SK-N-SH (cell line): ENCODE results near the gene ARMC8. TPM values are rescaled to one million over a fixed set of nuclear protein-coding genes. Genes with fewer than 3 reads are reported as not detected.

Experiments used
- CTCF ChIA-PET: fragments of 300-600, 350-600 bp; formaldehyde crosslinking; extraction: SDS; loops from one replicate; lab custom pipeline; 2021; lab: Yijun Ruan, JAX
- POLR2A ChIA-PET: fragments of 350-600 bp; sonication (Branson Sonifier 250); formaldehyde crosslinking; extraction: SDS; loops from one replicate; lab custom pipeline; 2020; ENCODE audit warnings: antibody characterized with exemption, inconsistent platforms; lab: Yijun Ruan, JAX
- DNase-seq: peaks from one replicate; pipeline ENCODE4 v3.0.0; 2012
- H2AFZ ChIP-seq: fragments of 200-600 bp; sonication (generic); 2 replicates; pipeline ENCODE4 v1.8.1; 2016; ENCODE audit warnings: antibody characterized with exemption, mild to moderate bottlenecking, low read depth
- H3F3A ChIP-seq: fragments of 200-600 bp; sonication (generic); replicated peaks from 2 replicates; pipeline ENCODE3; 2016; ENCODE audit warnings: antibody characterized with exemption, mild to moderate bottlenecking; ENCODE audit not compliant: insufficient read depth
- H3K27ac ChIP-seq, 2 experiments: fragments of 200-500 bp in 1 of 2; fragments of 200-600 bp in 1 of 2; sonication (Bioruptor generic) in 1 of 2; sonication (generic), shearing (Covaris generic) in 1 of 2; 2 replicates each; pipeline versions ENCODE4 v1.5.1 to v1.6.1; 2014 to 2016; ENCODE audit warnings: low read depth in 2 of 2, inconsistent platforms in 1 of 2, low read length in 1 of 2, mild to moderate bottlenecking in 1 of 2, mixed read lengths in 1 of 2
- H3K27me3 ChIP-seq: fragments of 200-600 bp; sonication (generic), shearing (Covaris generic); 2 replicates; pipeline ENCODE4 v1.6.1; 2016; ENCODE audit warnings: mixed run types; ENCODE audit not compliant: insufficient read depth
- H3K36me3 ChIP-seq, 2 experiments: fragments of 200-500 bp in 1 of 2; fragments of 200-600 bp in 1 of 2; sonication (Bioruptor generic) in 1 of 2; sonication (generic) in 1 of 2; replicated peaks in 1 of 2; 2 replicates each; pipeline versions ENCODE3 to v1.5.1; 2014 to 2016; ENCODE audit warnings: low read length in 1 of 2, mild to moderate bottlenecking in 1 of 2; ENCODE audit not compliant: insufficient read depth in 2 of 2, control insufficient read depth in 1 of 2
- H3K4me1 ChIP-seq, 2 experiments: fragments of 200-500 bp in 1 of 2; fragments of 200-600 bp in 1 of 2; sonication (Bioruptor generic) in 1 of 2; sonication (generic), shearing (Covaris generic) in 1 of 2; 2 replicates each; pipeline versions ENCODE4 v1.5.1 to v1.6.1; 2014 to 2016; ENCODE audit warnings: low read depth in 1 of 2, low read length in 1 of 2, mixed run types in 1 of 2; ENCODE audit not compliant: insufficient read depth in 2 of 2, control insufficient read depth in 1 of 2
- H3K4me2 ChIP-seq: fragments of 200-600 bp; sonication (generic), shearing (Covaris generic); 2 replicates; pipeline ENCODE4 v1.6.1; 2017; ENCODE audit warnings: mixed run types
- H3K4me3 ChIP-seq, 2 experiments: fragments of 200-500 bp in 1 of 2; fragments of 200-600 bp in 1 of 2; sonication (Bioruptor generic) in 1 of 2; sonication (generic), shearing (Covaris generic) in 1 of 2; 2 replicates each; pipeline versions ENCODE4 v1.5.1 to v1.8.1; 2014 to 2016; ENCODE audit warnings: low read depth in 2 of 2, inconsistent platforms in 1 of 2, low read length in 1 of 2, mild to moderate bottlenecking in 1 of 2, mixed read lengths in 1 of 2, moderate library complexity in 1 of 2
- H3K79me2 ChIP-seq: fragments of 200-600 bp; sonication (generic); 2 replicates; pipeline ENCODE4 v1.8.1; 2017; ENCODE audit warnings: mild to moderate bottlenecking; ENCODE audit not compliant: insufficient read depth
- H3K9ac ChIP-seq: fragments of 200-600 bp; sonication (generic); 2 replicates; pipeline ENCODE4 v1.6.1; 2017; ENCODE audit warnings: mixed run types
- H3K9me2 ChIP-seq: fragments of 200-600 bp; sonication (generic); 2 replicates; pipeline ENCODE4 v1.6.1; 2017; ENCODE audit warnings: mixed run types
- H3K9me3 ChIP-seq: fragments of 200-600 bp; sonication (generic); 2 replicates; pipeline ENCODE4 v1.6.1; 2017; ENCODE audit warnings: mixed run types, mild to moderate bottlenecking, moderate library complexity
- H4K20me1 ChIP-seq: fragments of 200-600 bp; sonication (generic); 2 replicates; pipeline ENCODE4 v1.6.1; 2017; ENCODE audit warnings: mild to moderate bottlenecking, mixed run types; ENCODE audit not compliant: insufficient read depth
- CHD2 ChIP-seq: fragments of 150-350 bp; IDR thresholded peaks from 2 replicates; pipeline ENCODE4 v1.6.1; 2018; ENCODE audit warnings: low read length; ENCODE audit not compliant: partially characterized antibody
- ELF1 ChIP-seq: IDR thresholded peaks from 2 replicates; pipeline ENCODE4 v1.4.0; 2012
- FOXJ3 ChIP-seq: sonication (generic); formaldehyde crosslinking; IDR thresholded peaks from 2 replicates; pipeline ENCODE4 v1.5.1; 2020; ENCODE audit warnings: mild to moderate bottlenecking, missing genetic modification reagents
- MXI1 ChIP-seq: IDR thresholded peaks from 2 replicates; pipeline ENCODE4 v1.6.1; 2012; ENCODE audit warnings: mild to moderate bottlenecking, low read depth, low read length, improper control_type of control experiment
- NFIC ChIP-seq: IDR thresholded peaks from 2 replicates; pipeline ENCODE4 v1.4.0; 2012; ENCODE audit warnings: borderline replicate concordance
- RCOR1 ChIP-seq: fragments of 150-350 bp; IDR thresholded peaks from 2 replicates; pipeline ENCODE4 v1.6.1; 2017; ENCODE audit warnings: antibody characterized with exemption, low read length
- SMC3 ChIP-seq: IDR thresholded peaks from 2 replicates; pipeline ENCODE4 v1.6.1; 2012; ENCODE audit warnings: low read depth, low read length, improper control_type of control experiment
- TAF1 ChIP-seq: IDR thresholded peaks from 2 replicates; pipeline ENCODE4 v1.6.1; 2012; ENCODE audit warnings: low read depth, mild to moderate bottlenecking, low read length, moderate library complexity, borderline replicate concordance
- TCF12 ChIP-seq: IDR thresholded peaks from 2 replicates; pipeline ENCODE4 v1.4.0; 2012
- TEAD4 ChIP-seq: IDR thresholded peaks from 2 replicates; pipeline ENCODE4 v1.4.0; 2012; ENCODE audit warnings: mild to moderate bottlenecking, borderline replicate concordance; ENCODE audit not compliant: insufficient read depth
- YY1 ChIP-seq: IDR thresholded peaks from 2 replicates; pipeline ENCODE4 v1.4.0; 2012; ENCODE audit warnings: low read depth, mild to moderate bottlenecking
- WGBS: methylation state at CpG from one replicate; pipeline ENCODE4 v1.1.6; 2017; ENCODE audit warnings: low lambda C conversion rate; 5-methylcytosine and 5-hydroxymethylcytosine counted together
- polyA plus RNA-seq, 3 experiments: library from polyadenylated mRNA; depleted of rRNA; stranded (reverse); fragments of >200 nt; gene quantifications; 2 replicates each; pipeline ENCODE4 v1.2.3, GENCODE V29; 2012
- TF ChIP-seq, protein P1 (sequence below): fragments of 150-350 bp; IDR thresholded peaks from 2 replicates; pipeline ENCODE4 v1.6.1; 2016; ENCODE audit warnings: mild to moderate bottlenecking, low read depth, low read length
- TF ChIP-seq, protein P2 (sequence below): IDR thresholded peaks from 2 replicates; pipeline ENCODE4 v1.6.1; 2012; ENCODE audit warnings: mild to moderate bottlenecking, low read depth, low read length, moderate library complexity
- TF ChIP-seq, protein P3 (sequence below): IDR thresholded peaks from 2 replicates; pipeline ENCODE4 v1.4.0; 2012; ENCODE audit warnings: low read depth
- TF ChIP-seq, protein P4 (sequence below): IDR thresholded peaks from 2 replicates; pipeline ENCODE4; 2012

The ARMC8 gene
- polyA plus RNA-seq, 1 of the 3 experiments (the other 2 are of a cell fraction) = 35.5 TPM

DNA sequence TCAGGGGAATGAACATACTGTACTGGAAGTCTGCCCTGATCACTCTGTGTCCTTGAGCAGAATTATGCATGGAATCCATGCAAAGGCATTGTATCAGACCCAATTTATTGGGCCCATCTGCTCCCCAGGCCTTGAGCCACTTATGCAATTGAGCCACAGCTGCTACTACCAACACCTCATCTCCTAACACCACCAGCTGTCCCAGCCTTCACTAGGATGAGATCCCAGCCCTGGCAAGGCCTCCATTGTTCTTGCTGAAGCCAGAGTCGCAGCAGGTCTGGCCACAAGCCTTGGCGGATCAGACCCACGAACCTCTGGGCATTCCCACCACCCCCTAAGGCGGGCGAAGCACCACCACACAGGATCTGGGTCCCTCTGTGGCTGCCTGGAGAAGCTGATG, 151.7 kb downstream of the ARMC8 start:
- Histone ChIP-seq H3K9ac (no peak overlapping the region), H3K79me2 (no peaks in the 10 kb centered on the region), H3K4me3 (no peak overlapping the region), H3K4me1 (no peaks in the 10 kb centered on the region), H3F3A (no peaks in the 10 kb centered on the region), H3K36me3 (no peaks in the 10 kb centered on the region)
- no peak for DNase-seq
- POLR2A ChIA-PET = no interaction called here
- TF ChIP-seq, protein P1, sequence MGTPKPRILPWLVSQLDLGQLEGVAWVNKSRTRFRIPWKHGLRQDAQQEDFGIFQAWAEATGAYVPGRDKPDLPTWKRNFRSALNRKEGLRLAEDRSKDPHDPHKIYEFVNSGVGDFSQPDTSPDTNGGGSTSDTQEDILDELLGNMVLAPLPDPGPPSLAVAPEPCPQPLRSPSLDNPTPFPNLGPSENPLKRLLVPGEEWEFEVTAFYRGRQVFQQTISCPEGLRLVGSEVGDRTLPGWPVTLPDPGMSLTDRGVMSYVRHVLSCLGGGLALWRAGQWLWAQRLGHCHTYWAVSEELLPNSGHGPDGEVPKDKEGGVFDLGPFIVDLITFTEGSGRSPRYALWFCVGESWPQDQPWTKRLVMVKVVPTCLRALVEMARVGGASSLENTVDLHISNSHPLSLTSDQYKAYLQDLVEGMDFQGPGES = no peak
- TF ChIP-seq TAF1 (no peak), SMC3 (no peak)
- TF ChIP-seq, protein P2, sequence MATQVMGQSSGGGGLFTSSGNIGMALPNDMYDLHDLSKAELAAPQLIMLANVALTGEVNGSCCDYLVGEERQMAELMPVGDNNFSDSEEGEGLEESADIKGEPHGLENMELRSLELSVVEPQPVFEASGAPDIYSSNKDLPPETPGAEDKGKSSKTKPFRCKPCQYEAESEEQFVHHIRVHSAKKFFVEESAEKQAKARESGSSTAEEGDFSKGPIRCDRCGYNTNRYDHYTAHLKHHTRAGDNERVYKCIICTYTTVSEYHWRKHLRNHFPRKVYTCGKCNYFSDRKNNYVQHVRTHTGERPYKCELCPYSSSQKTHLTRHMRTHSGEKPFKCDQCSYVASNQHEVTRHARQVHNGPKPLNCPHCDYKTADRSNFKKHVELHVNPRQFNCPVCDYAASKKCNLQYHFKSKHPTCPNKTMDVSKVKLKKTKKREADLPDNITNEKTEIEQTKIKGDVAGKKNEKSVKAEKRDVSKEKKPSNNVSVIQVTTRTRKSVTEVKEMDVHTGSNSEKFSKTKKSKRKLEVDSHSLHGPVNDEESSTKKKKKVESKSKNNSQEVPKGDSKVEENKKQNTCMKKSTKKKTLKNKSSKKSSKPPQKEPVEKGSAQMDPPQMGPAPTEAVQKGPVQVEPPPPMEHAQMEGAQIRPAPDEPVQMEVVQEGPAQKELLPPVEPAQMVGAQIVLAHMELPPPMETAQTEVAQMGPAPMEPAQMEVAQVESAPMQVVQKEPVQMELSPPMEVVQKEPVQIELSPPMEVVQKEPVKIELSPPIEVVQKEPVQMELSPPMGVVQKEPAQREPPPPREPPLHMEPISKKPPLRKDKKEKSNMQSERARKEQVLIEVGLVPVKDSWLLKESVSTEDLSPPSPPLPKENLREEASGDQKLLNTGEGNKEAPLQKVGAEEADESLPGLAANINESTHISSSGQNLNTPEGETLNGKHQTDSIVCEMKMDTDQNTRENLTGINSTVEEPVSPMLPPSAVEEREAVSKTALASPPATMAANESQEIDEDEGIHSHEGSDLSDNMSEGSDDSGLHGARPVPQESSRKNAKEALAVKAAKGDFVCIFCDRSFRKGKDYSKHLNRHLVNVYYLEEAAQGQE = no peak
- TF ChIP-seq, all 33 proteins: peak for 0
- H3K9me2 ChIP-seq = no peaks in the 10 kb centered on the region
- CTCF ChIA-PET = interaction anchor here (0.9 to 2.1 kb wide), 2 partner anchors 9 to 22 kb away, joined by 4 to 9 read pairs; partner anchors contain the start of gene MRAS
- no peaks in the 10 kb centered on the region for H3K9me3 ChIP-seq
- H4K20me1 ChIP-seq = no peaks in the 10 kb centered on the region
- H2AFZ ChIP-seq = no peak overlapping the region
- no peak overlapping the region for H3K4me2 ChIP-seq
- no peaks in the 10 kb centered on the region for H3K27me3 ChIP-seq
- 80% methylated on average over 3 of the region's 5 CpGs for WGBS
- H3K27ac ChIP-seq = no peak overlapping the region

DNA sequence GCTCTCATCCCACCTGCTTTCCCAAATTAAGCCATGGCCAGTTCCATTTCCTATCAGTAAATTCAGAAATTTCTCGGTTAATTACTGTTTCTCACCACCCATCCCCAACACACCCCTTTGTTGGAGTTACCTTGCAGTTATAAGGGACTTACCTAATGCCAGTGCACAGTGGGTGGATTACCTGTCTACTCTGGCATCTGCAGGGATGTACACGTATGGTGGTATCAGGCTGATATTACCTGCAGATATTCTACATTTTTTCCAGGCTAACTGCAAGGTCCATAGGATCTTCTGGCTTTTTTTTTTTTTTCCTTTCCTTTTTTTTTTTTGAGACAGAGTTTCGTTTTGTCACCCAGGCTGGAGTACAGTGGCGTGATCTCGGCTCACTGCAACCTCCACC, 153.4 kb downstream of the ARMC8 start:
- Histone ChIP-seq H3K27me3 (no peaks in the 10 kb centered on the region), H3K27ac (no peak overlapping the region), H3K4me3 (no peak overlapping the region), H2AFZ (no peak overlapping the region), H3K9me3 (no peaks in the 10 kb centered on the region), H3K9ac (no peak overlapping the region)
- 67% methylated on average over 5 of the region's 5 CpGs for WGBS
- POLR2A ChIA-PET = no interaction called here
- DNase-seq = no peak
- no peak for TF ChIP-seq NFIC
- no peak for TF ChIP-seq TEAD4
- TF ChIP-seq, protein P3, sequence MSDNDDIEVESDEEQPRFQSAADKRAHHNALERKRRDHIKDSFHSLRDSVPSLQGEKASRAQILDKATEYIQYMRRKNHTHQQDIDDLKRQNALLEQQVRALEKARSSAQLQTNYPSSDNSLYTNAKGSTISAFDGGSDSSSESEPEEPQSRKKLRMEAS = no peak
- no peak for TF ChIP-seq CHD2
- TF ChIP-seq TAF1 = no peak
- TF ChIP-seq RCOR1 = no peak
- no peak for TF ChIP-seq FOXJ3 (CRISPR knock-in tag)
- TF ChIP-seq ELF1 = no peak
- TF ChIP-seq, protein P4, sequence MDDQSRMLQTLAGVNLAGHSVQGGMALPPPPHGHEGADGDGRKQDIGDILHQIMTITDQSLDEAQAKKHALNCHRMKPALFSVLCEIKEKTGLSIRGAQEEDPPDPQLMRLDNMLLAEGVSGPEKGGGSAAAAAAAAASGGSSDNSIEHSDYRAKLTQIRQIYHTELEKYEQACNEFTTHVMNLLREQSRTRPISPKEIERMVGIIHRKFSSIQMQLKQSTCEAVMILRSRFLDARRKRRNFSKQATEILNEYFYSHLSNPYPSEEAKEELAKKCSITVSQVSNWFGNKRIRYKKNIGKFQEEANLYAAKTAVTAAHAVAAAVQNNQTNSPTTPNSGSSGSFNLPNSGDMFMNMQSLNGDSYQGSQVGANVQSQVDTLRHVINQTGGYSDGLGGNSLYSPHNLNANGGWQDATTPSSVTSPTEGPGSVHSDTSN = no peak
- no peak for TF ChIP-seq YY1
- no peak for TF ChIP-seq MXI1
- TF ChIP-seq TCF12 = no peak
- TF ChIP-seq, all 33 proteins: peak for 0
- Histone ChIP-seq H3K79me2 (no peaks in the 10 kb centered on the region), H4K20me1 (no peaks in the 10 kb centered on the region), H3K4me2 (no peak overlapping the region), H3F3A (no peaks in the 10 kb centered on the region), H3K36me3 (no peaks in the 10 kb centered on the region), H3K9me2 (no peaks in the 10 kb centered on the region), H3K4me1 (no peaks in the 10 kb centered on the region)
- CTCF ChIA-PET = interaction anchor here (0.7 kb wide), 1 partner anchor 83 kb away, joined by 3 read pairs; no protein-coding TSS in a partner anchor
